ENCODE data around the gene PPP1R8.

PPP1R8 gene

DNA sequence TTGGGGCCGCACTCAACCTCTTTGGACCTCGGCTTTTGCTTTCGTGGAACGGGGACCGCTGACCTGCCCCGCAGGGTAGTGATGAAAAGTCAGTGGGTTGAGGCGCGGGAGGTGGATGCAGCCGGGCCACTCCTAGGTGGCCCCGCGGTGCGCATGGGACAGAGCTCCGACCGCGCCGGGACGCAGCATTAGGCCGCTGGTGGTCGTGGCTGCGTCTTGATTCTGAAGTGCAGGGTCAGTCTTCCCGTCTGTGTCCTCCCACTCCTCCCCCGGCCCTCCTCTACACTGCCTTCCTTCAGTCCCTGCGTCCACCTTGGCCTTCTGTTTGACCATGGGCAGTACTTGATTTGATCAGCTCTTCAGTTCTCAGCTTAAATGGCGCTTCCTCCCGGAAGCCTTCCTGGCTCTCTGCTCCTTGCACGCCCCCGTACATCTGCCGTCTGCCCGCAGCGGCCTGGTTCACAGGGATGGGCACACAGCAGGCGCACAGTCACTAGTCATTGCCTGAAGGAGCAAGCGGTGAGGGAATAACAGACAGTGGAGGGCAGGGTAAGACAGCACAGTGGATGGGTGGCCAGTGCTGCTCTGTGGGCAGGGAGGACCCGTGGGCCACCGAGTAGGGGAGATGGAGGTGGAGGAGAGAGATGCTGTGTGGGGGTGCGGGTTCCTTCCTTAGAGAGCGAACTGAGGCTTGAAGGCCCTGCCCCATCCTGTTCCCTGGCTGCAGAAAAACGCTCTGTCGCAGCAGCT lies 42.4 kb downstream of the PPP1R8 start:
- no peak for DNase-seq

DNA sequence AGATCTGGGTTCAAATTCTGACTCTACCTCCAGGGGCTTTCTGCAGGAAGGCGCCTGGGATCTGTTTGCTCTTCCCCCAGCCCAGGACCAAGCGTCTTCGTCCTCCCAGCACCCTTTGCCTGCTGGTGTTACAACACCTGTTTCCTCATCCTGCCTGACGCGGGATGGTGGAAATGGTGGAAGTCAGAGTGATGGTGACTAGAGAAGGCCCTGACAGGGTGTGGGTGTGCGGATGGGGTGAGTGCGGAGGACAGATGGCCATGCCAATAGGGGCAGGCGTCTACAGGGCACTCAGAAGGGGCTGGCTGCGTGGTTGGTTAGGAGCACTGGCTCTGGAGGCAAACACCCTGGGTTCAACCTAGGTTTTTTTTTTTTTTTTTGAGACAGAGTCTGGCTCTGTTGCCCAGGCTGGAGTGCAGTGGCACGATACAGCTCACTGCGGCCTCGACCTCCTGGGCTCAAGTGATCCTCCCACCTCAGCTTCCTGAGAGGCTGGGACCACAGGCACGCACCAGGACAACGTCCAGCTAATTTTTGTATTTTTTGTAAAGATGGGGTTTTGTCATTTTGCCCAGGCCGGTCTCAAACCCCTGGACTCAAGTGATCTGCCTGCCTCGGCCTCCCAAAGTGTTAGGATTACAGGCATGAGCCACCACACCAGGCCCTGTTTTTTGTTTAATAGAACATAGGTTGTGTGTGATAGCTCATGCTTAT lies 43.2 kb downstream of the PPP1R8 start:
- DNase-seq, result no peak

DNA sequence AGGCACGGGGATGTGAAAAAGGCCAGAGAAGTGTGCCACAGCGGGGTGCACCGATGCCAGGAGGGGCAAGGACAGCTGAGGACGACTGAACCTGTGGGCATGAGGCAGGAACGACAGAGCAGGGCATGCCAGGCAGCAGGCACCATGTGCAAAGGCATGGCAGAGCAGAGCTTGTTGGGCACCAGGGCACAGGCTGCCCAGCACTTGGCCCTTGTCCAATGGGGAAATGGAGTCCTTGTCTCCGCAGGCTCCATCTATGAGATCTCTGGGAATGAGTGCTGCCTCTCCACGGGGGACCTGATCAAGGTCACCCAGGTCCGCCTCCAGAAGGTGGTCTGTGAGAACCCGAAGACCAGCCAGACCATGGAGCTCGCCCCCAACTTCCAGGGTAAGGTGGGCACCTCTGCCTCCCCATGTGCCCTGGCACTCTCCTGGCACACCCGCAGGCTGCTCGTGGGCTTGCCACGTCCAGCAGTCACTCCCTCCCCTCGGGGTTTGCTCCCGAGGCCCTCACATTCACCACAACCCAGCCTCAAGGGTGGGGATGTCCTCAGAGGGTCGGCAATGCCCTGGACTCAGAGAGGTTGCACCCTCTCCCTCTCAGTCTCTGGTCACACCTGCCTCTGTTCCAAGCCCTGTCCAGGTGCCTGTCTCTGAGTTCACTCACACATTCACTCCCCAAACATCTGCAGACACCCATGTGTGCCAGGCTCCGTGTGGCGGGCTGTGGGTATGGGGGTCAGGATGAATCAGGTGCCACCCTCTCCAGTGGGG lies 45.9 kb downstream of the PPP1R8 start:
- no peak for DNase-seq

DNA sequence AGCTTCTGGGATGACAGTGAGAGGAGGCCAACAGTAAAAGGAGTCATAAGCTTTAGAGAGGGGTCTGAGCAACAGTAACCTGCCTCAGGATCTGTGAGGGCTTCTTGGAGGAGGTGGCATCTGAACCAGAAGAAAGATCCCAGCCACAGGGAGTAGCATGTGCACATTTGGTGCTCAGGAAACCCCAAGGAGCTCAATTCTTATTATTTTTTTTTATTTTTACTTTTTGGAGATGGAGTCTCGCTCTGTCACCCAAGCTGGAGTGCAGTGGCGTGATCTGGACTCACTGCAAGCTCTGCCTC lies 46.5 kb downstream of the PPP1R8 start:
- no peak for DNase-seq

DNA sequence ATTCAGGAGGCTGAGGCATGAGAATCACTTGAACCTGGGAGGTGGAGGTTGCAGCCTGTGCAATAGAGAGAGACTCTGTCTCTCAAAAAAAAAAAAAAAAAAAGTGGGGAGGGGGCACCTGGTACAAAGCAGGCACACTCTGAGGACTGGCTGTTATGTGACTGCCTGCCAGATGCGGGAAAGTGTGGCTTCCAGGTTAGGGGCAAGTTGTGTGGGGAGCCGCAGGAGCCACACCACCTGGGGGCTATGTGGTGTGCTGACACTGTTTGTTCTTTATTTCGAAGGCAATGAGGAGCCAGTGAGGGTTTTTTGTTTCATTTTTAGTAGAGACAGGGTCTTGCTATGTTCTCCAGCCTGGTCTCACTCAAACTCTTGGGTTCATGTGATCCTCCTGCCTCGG lies 47.5 kb downstream of the PPP1R8 start:
- DNase-seq, result no peak

DNA sequence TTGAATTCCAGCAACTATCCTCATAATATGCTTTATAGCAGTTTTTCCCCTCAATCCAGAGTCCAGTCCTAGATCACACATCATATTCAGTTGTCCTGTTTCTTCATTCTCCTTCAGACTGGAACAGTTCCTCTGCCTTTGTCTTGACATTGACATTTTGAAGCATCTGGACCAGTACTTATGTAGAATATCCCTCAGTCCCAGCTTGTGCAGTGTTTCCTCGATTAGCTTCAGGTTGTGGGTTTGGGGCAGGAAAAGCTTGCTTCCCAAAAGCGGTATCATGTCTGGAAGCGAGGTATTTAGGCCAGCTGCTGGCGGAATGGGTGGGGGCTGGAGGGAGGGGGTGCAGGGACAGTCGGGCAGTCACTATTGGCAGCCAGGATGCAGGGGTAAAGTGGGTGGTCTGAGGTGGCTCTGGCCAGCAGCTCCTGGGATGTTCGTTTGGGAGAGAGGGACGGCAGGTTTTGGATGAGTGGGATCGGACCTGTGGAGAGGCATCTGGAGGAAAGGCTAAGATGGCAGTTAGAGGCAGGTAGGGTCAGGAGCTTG lies 48.3 kb downstream of the PPP1R8 start:
- DNase-seq, result no peak

DNA sequence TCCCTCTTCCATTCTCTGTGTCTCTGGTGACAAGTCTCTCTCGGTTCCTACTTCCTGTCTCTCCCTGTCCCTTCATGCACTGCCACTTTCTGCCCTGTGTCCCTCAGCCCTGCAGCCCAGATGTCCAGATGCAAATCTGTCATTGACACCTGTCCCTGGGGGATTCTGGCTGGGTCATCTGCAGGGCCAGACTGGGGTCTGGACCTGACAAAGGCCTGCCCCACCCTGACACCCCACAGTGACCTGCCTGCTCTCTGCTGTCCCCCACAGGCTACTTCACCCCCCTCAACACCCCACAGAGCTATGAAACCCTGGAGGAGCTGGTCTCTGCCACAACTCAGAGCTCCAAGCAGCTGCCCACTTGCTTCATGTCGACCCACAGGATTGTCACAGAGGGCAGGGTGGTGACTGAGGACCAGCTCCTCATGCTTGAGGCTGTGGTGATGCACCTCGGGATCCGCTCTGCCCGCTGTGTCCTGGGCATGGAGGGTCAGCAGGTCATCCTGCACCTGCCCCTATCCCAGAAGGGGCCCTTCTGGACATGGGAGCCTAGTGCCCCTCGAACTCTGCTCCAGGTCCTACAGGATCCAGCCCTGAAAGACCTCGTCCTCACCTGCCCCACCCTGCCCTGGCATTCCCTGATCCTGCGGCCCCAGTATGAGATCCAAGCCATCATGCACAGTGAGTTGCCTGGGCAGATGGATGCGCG lies 48.9 kb downstream of the PPP1R8 start:
- no peak for DNase-seq

DNA sequence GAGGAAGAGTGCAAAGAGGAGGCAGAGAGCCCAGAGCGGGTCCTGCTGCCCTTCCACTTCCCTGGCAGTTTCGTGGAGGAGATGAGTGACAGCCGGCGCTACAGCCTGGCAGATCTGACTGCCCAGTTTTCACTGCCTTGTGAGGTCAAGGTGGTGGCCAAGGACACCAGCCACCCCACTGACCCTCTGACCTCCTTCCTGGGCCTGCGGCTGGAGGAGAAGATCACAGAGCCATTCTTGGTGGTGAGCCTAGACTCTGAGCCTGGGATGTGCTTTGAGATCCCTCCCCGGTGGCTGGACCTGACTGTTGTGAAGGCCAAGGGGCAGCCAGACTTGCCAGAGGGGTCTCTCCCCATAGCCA lies 51.9 kb downstream of the PPP1R8 start:
- DNase-seq, result no peak

DNA sequence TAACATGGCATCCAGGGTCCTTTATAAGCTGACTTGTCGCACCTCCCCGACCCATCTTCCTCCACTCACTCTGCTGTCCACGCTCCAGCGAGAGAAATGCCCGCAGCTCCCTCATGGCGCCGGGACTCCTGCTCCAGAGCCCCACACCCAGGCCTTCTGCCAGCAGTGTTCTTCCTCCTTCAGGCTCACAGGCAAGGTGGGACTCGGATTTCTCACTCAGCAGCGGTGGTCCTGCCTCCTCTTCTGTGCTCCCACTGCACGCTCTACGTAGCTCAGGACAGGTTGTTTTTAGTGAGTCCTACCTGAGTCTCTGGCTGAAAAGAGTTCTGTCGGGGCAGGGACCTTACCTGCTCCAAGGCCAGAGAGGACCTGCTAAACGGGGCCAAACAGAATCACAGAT lies 53.0 kb downstream of the PPP1R8 start:
- no peak for DNase-seq

DNA sequence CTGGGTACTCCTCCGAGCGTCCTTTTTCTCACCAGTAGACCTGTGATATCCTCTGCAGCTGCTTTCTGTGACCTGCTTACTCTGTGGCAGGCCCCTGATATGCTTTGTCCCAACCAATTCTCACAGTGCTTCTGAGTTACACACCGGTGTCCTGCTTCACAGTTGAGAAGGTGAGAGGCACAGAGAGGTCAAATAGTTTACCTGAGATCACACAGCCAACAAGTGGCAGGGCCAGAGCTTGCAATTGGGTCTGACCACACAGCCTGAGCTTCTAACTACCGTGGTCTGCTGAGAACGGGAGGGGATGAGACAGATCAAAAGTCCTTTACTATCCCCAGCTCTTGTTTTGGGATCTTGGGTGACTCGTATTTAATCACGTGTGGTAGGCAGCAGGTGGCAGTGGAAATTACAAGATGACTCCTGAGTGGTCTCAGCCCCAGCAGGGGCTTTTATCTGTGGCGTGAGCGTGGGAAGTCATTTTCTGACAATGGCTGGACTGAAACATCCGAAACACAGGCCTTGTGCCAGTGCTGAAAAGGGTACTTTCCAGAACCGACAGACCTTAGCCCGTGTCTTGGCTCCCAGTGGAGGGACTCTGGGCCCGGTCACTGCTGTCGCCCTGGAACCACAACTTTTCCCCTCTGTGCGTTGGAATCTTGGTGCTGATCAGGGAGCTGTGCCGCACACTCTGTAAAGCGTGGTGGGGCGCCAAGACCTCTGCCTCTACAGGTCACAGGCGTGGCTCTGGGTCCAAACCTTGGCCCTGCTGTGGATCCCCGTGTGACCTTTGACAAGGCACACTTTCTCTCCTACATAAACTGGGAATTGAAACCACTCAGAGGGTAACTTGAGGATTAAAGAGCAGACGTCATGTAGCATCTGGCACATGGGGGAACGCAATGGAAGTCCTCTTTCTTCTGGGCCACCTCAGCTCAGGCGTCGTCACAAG lies 53.7 kb downstream of the PPP1R8 start:
- DNase-seq, result no peak

DNA sequence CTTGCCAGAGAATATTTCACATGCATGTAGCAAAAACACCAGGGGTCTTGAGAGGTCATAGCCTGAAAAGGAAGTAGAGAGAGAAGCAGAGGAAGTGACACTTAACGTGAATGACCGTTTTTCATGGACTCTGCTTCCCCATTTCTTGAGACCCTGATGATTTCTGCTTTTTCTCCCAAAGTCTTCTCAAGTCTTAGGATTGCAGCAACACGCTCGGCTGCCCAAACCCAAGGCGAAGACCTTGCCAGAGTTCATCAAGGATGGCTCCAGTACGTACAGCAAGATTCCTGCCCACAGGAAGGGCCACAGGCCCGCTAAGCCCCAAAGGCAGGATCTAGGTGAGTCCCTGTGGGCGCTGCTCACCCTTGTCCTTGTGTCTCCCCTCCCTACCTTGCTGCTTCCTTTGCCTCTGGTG lies 54.5 kb downstream of the PPP1R8 start:
- no peak for DNase-seq

DNA sequence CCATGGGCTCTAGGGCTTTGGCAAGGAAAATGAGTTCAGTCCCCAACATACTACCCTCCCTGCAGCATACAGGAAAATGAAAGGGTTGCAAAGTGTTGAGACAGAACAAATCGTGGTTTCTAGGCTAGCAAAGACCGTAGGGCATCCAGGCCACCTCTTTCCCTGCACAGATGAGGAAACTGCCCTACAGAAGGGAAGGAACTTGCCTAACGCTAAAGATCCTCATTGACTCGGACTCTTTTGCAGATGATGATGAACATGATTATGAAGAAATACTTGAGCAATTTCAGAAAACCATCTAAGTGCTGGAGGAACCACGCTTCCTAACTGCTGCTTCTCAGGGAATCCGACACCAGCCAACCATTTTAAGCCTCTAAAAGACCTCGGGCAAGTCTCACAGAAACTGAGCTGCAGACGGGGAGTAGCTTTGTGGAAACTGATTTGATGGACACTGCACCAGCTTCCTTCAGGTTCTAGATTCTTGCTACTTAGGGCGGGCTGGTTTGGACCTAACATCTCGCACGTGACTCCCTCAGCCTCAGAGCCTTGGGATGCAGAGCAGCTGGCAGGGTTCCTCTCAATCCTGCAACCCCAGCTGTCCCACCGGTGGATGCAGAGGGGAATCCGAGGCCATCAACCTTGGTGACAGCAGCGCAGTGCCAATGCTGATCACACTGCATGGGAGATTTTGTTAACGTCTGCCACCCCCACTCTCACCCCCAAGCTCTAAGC lies 55.2 kb downstream of the PPP1R8 start:
- DNase-seq, result no peak

DNA sequence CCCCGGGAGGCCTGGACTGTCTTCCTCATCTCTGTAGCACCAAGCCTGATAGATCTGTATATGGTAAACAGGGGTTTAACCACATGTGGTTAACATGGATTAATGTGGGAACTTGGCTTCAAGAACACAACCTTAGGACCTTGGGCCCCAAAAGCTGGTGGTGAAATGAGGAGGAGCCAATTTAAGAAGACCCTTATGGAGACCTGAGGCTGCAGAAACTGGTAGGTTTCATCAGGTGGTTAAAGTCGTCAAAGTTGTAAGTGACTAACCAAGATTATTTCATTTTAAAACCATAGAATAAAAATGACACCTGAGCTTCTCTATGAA lies 55.7 kb downstream of the PPP1R8 start:
- DNase-seq, result no peak

DNA sequence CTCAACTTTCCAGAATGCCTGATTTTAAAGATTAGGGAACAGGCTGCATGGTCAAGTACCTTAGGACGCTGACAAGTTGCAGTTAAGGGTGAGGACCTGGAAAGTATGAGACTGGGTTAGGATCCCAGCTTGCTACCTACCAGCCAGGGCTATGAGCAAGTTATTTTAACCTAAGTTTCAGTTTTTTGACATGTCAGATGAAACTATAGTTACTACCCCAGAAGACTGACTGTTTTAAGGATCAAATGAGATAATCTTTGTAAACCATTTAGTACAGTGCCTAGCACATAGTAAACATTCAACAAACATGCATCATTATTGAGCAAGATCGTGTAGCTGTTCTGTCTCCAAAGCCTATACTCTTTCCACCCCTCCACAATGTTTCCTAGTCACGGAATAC lies 56.2 kb downstream of the PPP1R8 start:
- no peak for DNase-seq

DNA sequence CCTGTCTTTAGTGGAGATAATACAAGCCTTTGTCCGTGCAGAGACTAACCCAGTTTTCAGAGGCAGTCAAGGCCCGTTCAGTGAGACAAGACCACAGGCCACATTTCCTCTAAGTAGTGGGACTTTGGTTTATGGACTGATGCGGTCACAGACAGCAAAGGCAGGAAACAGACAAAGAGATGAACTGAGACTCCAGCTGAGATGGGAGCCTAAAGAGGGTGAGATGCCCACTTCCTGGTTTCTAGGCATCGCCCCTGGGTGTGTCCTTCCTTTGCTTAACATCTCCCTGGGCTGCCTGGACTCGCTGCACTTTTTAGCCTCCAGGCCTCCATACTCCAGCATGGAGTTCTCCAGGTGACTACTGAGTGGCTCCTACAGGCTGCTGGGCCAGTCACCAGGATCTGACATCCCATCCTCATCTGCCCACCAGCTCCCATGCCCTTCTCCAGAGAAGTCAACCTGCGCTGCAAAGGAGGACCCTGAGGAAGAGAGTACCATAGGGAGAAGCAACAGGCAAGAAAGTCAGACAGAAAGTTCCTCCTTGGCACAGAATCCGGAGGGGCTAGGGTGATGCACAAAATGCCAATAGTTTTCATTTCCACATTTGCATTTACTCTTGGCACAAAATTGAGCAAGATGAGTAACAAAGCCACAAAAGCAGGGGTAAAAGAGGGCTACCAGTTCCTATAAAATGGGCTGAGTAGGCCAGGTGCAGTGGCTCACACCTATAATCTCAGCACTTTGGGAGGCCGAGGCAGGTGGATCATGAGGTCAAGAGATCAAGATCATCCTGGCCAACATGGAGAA lies 56.8 kb downstream of the PPP1R8 start:
- DNase-seq, result no peak

DNA sequence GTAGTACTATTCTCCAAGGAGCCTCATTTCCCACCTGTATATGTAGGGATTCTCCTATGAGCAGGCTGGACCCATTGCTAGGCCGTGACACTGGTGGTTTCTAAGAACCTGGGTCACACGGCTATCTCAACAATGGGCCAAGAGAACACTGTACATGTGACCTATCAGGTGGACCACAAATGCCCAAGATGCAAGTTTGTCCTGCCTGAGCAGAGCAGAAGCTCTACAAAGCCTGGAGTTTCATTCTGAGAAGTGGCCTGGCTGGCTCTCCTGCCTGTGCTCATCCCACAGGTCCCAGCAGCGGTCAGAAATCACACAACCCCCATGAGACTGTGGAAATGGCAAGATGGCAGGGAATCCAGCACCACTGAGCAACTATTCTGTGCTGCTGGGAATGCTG lies 58.9 kb downstream of the PPP1R8 start:
- DNase-seq, result no peak

DNA sequence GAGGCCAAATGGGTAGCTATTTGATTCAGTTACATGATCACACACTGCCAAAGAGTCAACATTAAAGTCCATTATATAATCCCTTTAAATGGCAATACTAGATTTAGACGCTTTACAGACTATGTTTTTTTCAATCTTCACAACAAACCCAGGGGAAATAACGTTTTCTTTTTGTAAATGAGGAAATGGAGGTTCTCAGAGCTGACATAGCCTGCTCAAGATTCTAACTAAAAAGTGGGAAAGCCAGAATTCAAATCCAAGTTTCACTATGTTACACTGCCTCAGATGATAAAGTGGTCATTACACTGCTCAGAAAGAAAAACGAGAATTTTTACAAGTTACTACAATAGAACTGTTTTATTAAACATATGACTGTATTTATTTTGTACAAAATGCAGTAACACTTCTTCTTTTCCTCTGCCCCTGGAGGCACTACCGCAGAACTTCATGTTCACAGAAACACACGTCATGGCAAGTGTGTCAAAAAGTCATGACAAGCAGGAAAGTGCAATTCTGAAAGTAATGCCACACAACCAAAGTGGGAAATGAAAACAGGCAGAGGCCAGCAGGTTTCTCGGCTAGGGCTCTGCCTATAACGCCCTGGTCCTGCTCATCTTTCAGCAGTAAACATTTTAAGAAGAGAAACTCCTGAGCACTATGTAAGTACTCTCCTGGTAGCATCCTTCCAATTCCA lies 60.8 kb downstream of the PPP1R8 start:
- no peak for DNase-seq

DNA sequence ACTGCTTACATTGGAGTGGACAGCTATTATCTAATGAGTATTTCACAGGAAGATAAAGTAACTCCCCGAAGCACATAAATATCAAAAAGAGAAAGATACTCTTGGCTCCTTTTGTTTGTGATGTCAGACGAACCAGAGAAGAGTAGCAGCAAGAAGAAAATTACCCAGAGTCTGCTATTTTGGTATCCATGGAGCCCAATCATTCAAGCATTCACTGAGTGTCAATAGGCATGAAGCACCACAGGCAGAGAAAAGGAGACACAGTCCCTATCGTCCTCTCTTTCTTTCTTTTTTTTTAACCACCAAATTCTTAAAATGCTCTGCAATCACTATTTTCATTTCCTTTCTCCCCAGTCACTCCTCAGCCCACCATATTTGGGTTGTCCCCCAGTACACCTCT lies 63.9 kb downstream of the PPP1R8 start:
- no peak for DNase-seq

All from DMS79 (cell line).